Measurements from ENCODE around the gene ZDHHC19.

ZDHHC19 gene

GRCh38 chr3:196219194-196219969 is 8.2 kb upstream of the ZDHHC19 start:
- Histone ChIP-seq H3K18ac (ENCODE audit: low read depth in 1 of 2, low read length in 2 of 2) (no peak overlapping the region), H3K23ac (ENCODE audit: low read length in 2 of 2) (no peak overlapping the region), H2BK120ac (ENCODE audit: low read depth, low read length) (no peak overlapping the region), H3K4ac (ENCODE audit: low read depth in 1 of 2, low read length in 2 of 2) (no peak overlapping the region), H3K36me3 (ENCODE audit: control insufficient read depth in 1 of 2, insufficient read depth in 2 of 2, low read depth in 1 of 2, low read length in 2 of 2) (no peaks in the 10 kb centered on the region), H3K4me3 (ENCODE audit: insufficient read depth in 1 of 2, low read depth in 1 of 2, low read length in 2 of 2) (peak overlapping the region in 1 of 2 experiments; percentile 74), H4K91ac (ENCODE audit: low read length) (no peak overlapping the region), H3K4me2 (ENCODE audit: low read length, poor library complexity, severe bottlenecking) (peak overlapping the region; percentile 54), H3K27ac (ENCODE audit: low read length, poor library complexity, severe bottlenecking) (peak overlapping the region; percentile 0), H2BK12ac (ENCODE audit: low read length in 2 of 2) (no peak overlapping the region), H3K27me3 (ENCODE audit: control insufficient read depth in 1 of 2, insufficient read depth in 1 of 2, low read length in 2 of 2) (peaks cover 0 to 16% of the 10 kb centered on the region in 2 experiments), H3K4me1 (ENCODE audit: control insufficient read depth, insufficient read depth, low read depth, low read length) (peaks cover 17% of the 10 kb centered on the region), H2BK15ac (ENCODE audit: low read depth, poor library complexity, severe bottlenecking) (no peak overlapping the region), H2AFZ (ENCODE audit: low read depth, low read length) (no peak overlapping the region), H3K79me1 (replicated peaks; ENCODE audit: low read length, poor library complexity, severe bottlenecking) (no peaks in the 10 kb centered on the region), H4K8ac (ENCODE audit: low read length) (no peak overlapping the region), H3K14ac (ENCODE audit: low read length in 2 of 2) (no peak overlapping the region), H2AK5ac (ENCODE audit: low read length, severe bottlenecking) (no peak overlapping the region), H2BK5ac (ENCODE audit: low read depth, low read length, poor library complexity, severe bottlenecking) (no peak overlapping the region), H3K9me3 (ENCODE audit: control insufficient read depth, low read length) (no peaks in the 10 kb centered on the region), H3K9ac (ENCODE audit: low read length) (peak overlapping the region; percentile 77)
- peak; percentile 91 for DNase-seq
- WGBS = 56% methylated on average over 19 of the region's 19 CpGs

- Histone ChIP-seq H3K23ac (ENCODE audit: low read length in 2 of 2) (no peak overlapping the region), H3K9me3 (ENCODE audit: control insufficient read depth, low read length) (no peaks in the 10 kb centered on the region), H3K4me2 (ENCODE audit: low read length, poor library complexity, severe bottlenecking) (no peak overlapping the region), H2BK15ac (ENCODE audit: low read depth, poor library complexity, severe bottlenecking) (no peak overlapping the region), H3K36me3 (ENCODE audit: control insufficient read depth in 1 of 2, insufficient read depth in 2 of 2, low read depth in 1 of 2, low read length in 2 of 2) (no peaks in the 10 kb centered on the region), H3K14ac (ENCODE audit: low read length in 2 of 2) (no peak overlapping the region), H2BK5ac (ENCODE audit: low read depth, low read length, poor library complexity, severe bottlenecking) (no peak overlapping the region), H4K91ac (ENCODE audit: low read length) (no peak overlapping the region), H3K27me3 (ENCODE audit: control insufficient read depth in 1 of 2, insufficient read depth in 1 of 2, low read length in 2 of 2) (peaks cover 0 to 17% of the 10 kb centered on the region in 2 experiments), H4K8ac (ENCODE audit: low read length) (no peak overlapping the region), H3K27ac (ENCODE audit: low read length, poor library complexity, severe bottlenecking) (no peak overlapping the region), H2AK5ac (ENCODE audit: low read length, severe bottlenecking) (no peak overlapping the region), H2AFZ (ENCODE audit: low read depth, low read length) (no peak overlapping the region), H3K18ac (ENCODE audit: low read depth in 1 of 2, low read length in 2 of 2) (no peak overlapping the region), H3K4me1 (ENCODE audit: control insufficient read depth, insufficient read depth, low read depth, low read length) (peaks cover 17% of the 10 kb centered on the region), H3K4ac (ENCODE audit: low read depth in 1 of 2, low read length in 2 of 2) (no peak overlapping the region), H3K9ac (ENCODE audit: low read length) (peak overlapping the region; percentile 77), H2BK120ac (ENCODE audit: low read depth, low read length) (no peak overlapping the region), H3K4me3 (ENCODE audit: insufficient read depth in 1 of 2, low read depth in 1 of 2, low read length in 2 of 2) (no peak overlapping the region), H3K79me1 (replicated peaks; ENCODE audit: low read length, poor library complexity, severe bottlenecking) (no peaks in the 10 kb centered on the region), H2BK12ac (ENCODE audit: low read length in 2 of 2) (no peak overlapping the region)
- no peak for DNase-seq
- WGBS = 94% methylated on average over 12 of the region's 13 CpGs
These were observed 7.0 kb upstream of the ZDHHC19 start for GRCh38 chr3:196218155-196218712.

- no peak overlapping the region for H3K27ac ChIP-seq (ENCODE audit: low read length, poor library complexity, severe bottlenecking)
- no peak overlapping the region for H3K4me2 ChIP-seq (ENCODE audit: low read length, poor library complexity, severe bottlenecking)
- H3K9ac ChIP-seq (ENCODE audit: low read length) = no peak overlapping the region
- H2BK12ac ChIP-seq (ENCODE audit: low read length in 2 of 2) = no peak overlapping the region
- no peak overlapping the region for H2BK15ac ChIP-seq (ENCODE audit: low read depth, poor library complexity, severe bottlenecking)
- H3K14ac ChIP-seq (ENCODE audit: low read length in 2 of 2) = no peak overlapping the region
- DNase-seq = no peak
- no peak overlapping the region for H2AFZ ChIP-seq (ENCODE audit: low read depth, low read length)
- H4K91ac ChIP-seq (ENCODE audit: low read length) = no peak overlapping the region
- no peaks in the 10 kb centered on the region for H3K36me3 ChIP-seq (ENCODE audit: control insufficient read depth in 1 of 2, insufficient read depth in 2 of 2, low read depth in 1 of 2, low read length in 2 of 2)
- H2BK5ac ChIP-seq (ENCODE audit: low read depth, low read length, poor library complexity, severe bottlenecking) = no peak overlapping the region
- no peak overlapping the region for H3K4ac ChIP-seq (ENCODE audit: low read depth in 1 of 2, low read length in 2 of 2)
- no peaks in the 10 kb centered on the region for H3K79me1 ChIP-seq (replicated peaks; ENCODE audit: low read length, poor library complexity, severe bottlenecking)
- H2AK5ac ChIP-seq (ENCODE audit: low read length, severe bottlenecking) = no peak overlapping the region
- H3K4me3 ChIP-seq (ENCODE audit: insufficient read depth in 1 of 2, low read depth in 1 of 2, low read length in 2 of 2) = no peak overlapping the region
- no peak overlapping the region for H4K8ac ChIP-seq (ENCODE audit: low read length)
- no peak overlapping the region for H3K23ac ChIP-seq (ENCODE audit: low read length in 2 of 2)
- H3K9me3 ChIP-seq (ENCODE audit: control insufficient read depth, low read length) = no peaks in the 10 kb centered on the region
- H3K27me3 ChIP-seq (ENCODE audit: control insufficient read depth in 1 of 2, insufficient read depth in 1 of 2, low read length in 2 of 2) = peaks cover 0 to 15% of the 10 kb centered on the region in 2 experiments
- 94% methylated on average over 8 of the region's 12 CpGs for WGBS
- peaks cover 17% of the 10 kb centered on the region for H3K4me1 ChIP-seq (ENCODE audit: control insufficient read depth, insufficient read depth, low read depth, low read length)
- H2BK120ac ChIP-seq (ENCODE audit: low read depth, low read length) = no peak overlapping the region
- no peak overlapping the region for H3K18ac ChIP-seq (ENCODE audit: low read depth in 1 of 2, low read length in 2 of 2)
These were observed 6.3 kb upstream of the ZDHHC19 start for GRCh38 chr3:196217307-196218154.

- no peak overlapping the region for H3K18ac ChIP-seq (ENCODE audit: low read depth in 1 of 2, low read length in 2 of 2)
- no peak for DNase-seq
- no peak overlapping the region for H3K4me2 ChIP-seq (ENCODE audit: low read length, poor library complexity, severe bottlenecking)
- H3K27ac ChIP-seq (ENCODE audit: low read length, poor library complexity, severe bottlenecking) = no peak overlapping the region
- H2BK120ac ChIP-seq (ENCODE audit: low read depth, low read length) = no peak overlapping the region
- H3K27me3 ChIP-seq (ENCODE audit: control insufficient read depth in 1 of 2, insufficient read depth in 1 of 2, low read length in 2 of 2) = peaks cover 0 to 15% of the 10 kb centered on the region in 2 experiments
- H3K9ac ChIP-seq (ENCODE audit: low read length) = no peak overlapping the region
- H2BK12ac ChIP-seq (ENCODE audit: low read length in 2 of 2) = no peak overlapping the region
- H3K14ac ChIP-seq (ENCODE audit: low read length in 2 of 2) = no peak overlapping the region
- H3K4ac ChIP-seq (ENCODE audit: low read depth in 1 of 2, low read length in 2 of 2) = no peak overlapping the region
- no peak overlapping the region for H2AK5ac ChIP-seq (ENCODE audit: low read length, severe bottlenecking)
- 47% methylated on average over 25 of the region's 25 CpGs for WGBS
- H4K8ac ChIP-seq (ENCODE audit: low read length) = no peak overlapping the region
- H2BK15ac ChIP-seq (ENCODE audit: low read depth, poor library complexity, severe bottlenecking) = no peak overlapping the region
- H2AFZ ChIP-seq (ENCODE audit: low read depth, low read length) = no peak overlapping the region
- H4K91ac ChIP-seq (ENCODE audit: low read length) = no peak overlapping the region
- no peak overlapping the region for H3K4me3 ChIP-seq (ENCODE audit: insufficient read depth in 1 of 2, low read depth in 1 of 2, low read length in 2 of 2)
- no peak overlapping the region for H2BK5ac ChIP-seq (ENCODE audit: low read depth, low read length, poor library complexity, severe bottlenecking)
- H3K9me3 ChIP-seq (ENCODE audit: control insufficient read depth, low read length) = no peaks in the 10 kb centered on the region
- peaks cover 17% of the 10 kb centered on the region for H3K4me1 ChIP-seq (ENCODE audit: control insufficient read depth, insufficient read depth, low read depth, low read length)
- H3K23ac ChIP-seq (ENCODE audit: low read length in 2 of 2) = no peak overlapping the region
- H3K36me3 ChIP-seq (ENCODE audit: control insufficient read depth in 1 of 2, insufficient read depth in 2 of 2, low read depth in 1 of 2, low read length in 2 of 2) = no peaks in the 10 kb centered on the region
- H3K79me1 ChIP-seq (replicated peaks; ENCODE audit: low read length, poor library complexity, severe bottlenecking) = no peaks in the 10 kb centered on the region
These were observed 5.5 kb upstream of the ZDHHC19 start for GRCh38 chr3:196216681-196217211.
